Smooth muscle cell (in vitro differentiated cells): ENCODE results near the gene TNFRSF1A. TPM values are rescaled to one million over a fixed set of nuclear protein-coding genes. Genes with fewer than 3 reads are reported as not detected.
"Not testable (repeated sequence)": the region's sequence is repeated elsewhere in the genome, so short reads cannot be mapped to it uniquely, and the experiment has no call there.

Experiments used
- DNase-seq: peaks from one replicate; lab custom pipeline; 2025; ENCODE audit not compliant: unreplicated experiment; lab: John Stamatoyannopoulos, UW
- H2AFZ ChIP-seq: fragments of 200-600 bp; sonication (generic); 2 replicates; pipeline ENCODE4 v1.6.0; 2016; ENCODE audit warnings: antibody characterized with exemption, low read depth, mild to moderate bottlenecking
- H3F3A ChIP-seq: fragments of 200-600 bp; sonication (generic); 2 replicates; pipeline ENCODE4 v1.6.0; 2017; ENCODE audit warnings: antibody characterized with exemption, low read depth
- H3K27ac ChIP-seq: fragments of 200-600 bp; sonication (generic); 2 replicates; pipeline ENCODE4 v1.5.1; 2016; ENCODE audit warnings: low read depth, mild to moderate bottlenecking
- H3K27me3 ChIP-seq: fragments of 200-600 bp; sonication (generic); 2 replicates; pipeline ENCODE4 v1.6.1; 2016; ENCODE audit warnings: low read depth, mild to moderate bottlenecking
- H3K36me3 ChIP-seq: fragments of 200-600 bp; sonication (generic); 2 replicates; pipeline ENCODE4 v1.5.1; 2016; ENCODE audit warnings: low read depth
- H3K4me1 ChIP-seq: fragments of 200-600 bp; sonication (generic); 2 replicates; pipeline ENCODE4 v1.5.1; 2016; ENCODE audit warnings: low read depth
- H3K4me2 ChIP-seq: fragments of 200-600 bp; sonication (generic); 2 replicates; pipeline ENCODE4 v1.6.0; 2016; ENCODE audit warnings: mild to moderate bottlenecking
- H3K4me3 ChIP-seq: fragments of 200-600 bp; sonication (generic); 2 replicates; pipeline ENCODE4 v1.5.1; 2016; ENCODE audit warnings: mild to moderate bottlenecking
- H3K79me2 ChIP-seq: fragments of 200-600 bp; sonication (generic); 2 replicates; pipeline ENCODE4 v1.6.0; 2016; ENCODE audit warnings: low read depth, mild to moderate bottlenecking
- H3K9ac ChIP-seq: fragments of 200-600 bp; sonication (generic); 2 replicates; pipeline ENCODE4 v1.6.0; 2016; ENCODE audit warnings: low read depth
- H3K9me3 ChIP-seq: fragments of 200-600 bp; sonication (generic); replicated peaks from 2 replicates; pipeline ENCODE4 v1.5.1; 2016; ENCODE audit warnings: low read depth
- H4K20me1 ChIP-seq: fragments of 200-600 bp; sonication (generic); 2 replicates; pipeline ENCODE4 v1.6.0; 2016; ENCODE audit warnings: low read depth
- WGBS: methylation state at CpG from one replicate; pipeline ENCODE4 v1.1.7; 2016; ENCODE audit warnings: low lambda C conversion rate; 5-methylcytosine and 5-hydroxymethylcytosine counted together
- polyA plus RNA-seq: library from polyadenylated mRNA; unstranded; fragments of >200 nt; fragmentation: Nextera tagmentation; extraction: Ambion mirVana; gene quantifications from 2 replicates; pipeline ENCODE4 v1.2.1, GENCODE V29; 2016
- total RNA-seq: library from RNA; depleted of rRNA; stranded (reverse); fragments of >200 nt; gene quantifications from 2 replicates; pipeline ENCODE4 v1.2.3, GENCODE V29; 2014
- TF ChIP-seq, protein P1 (sequence below): fragments of 200-600 bp; sonication (generic); IDR thresholded peaks from 2 replicates; pipeline ENCODE4 v1.5.1; 2017; ENCODE audit warnings: borderline replicate concordance, mild to moderate bottlenecking, antibody characterized with exemption; ENCODE audit not compliant: insufficient read depth, poor library complexity, severe bottlenecking

The TNFRSF1A gene
- total and polyA plus RNA-seq, 2 experiments from 2014 or later: 110 to 144 TPM

DNA sequence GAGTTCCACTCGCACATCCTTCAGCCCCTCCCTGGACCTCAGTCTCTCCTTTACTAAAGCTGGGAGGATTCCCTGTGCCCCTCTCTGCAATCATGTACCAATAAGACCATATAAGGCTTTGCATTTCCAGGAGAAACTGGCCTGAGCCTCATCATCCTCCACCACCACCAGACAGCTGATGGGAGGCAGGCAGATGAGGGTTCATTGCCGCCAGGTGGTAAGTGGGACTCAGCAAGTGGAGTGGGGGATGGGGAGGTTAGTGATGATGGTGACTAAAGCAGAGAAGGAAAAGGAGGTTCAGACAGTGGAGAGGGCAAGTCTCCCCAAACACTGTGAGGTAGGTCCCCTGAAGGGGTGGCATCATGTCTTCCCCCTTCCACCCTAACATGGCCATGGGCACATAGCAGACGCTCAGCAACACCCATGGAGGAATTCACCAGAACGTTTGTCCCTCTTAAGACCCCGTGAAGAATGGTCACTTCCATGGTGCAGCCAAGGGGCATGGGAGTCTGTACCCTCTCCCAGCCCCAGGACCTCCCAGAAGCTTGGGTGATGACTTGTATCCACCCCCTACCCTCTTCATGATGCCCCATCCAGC is 4.5 kb upstream of the TNFRSF1A start:
- Histone ChIP-seq H3K36me3 (no peaks in the 10 kb centered on the region), H3K4me1 (peaks cover 17% of the 10 kb centered on the region), H3K9ac (no peak overlapping the region), H3K79me2 (peaks cover 10% of the 10 kb centered on the region), H3K9me3 (no peaks in the 10 kb centered on the region), H4K20me1 (no peaks in the 10 kb centered on the region), H3K4me2 (peak overlapping the region; percentile 8), H2AFZ (no peak overlapping the region), H3K27ac (peak overlapping the region; percentile 46), H3F3A (peaks cover 15% of the 10 kb centered on the region), H3K4me3 (no peak overlapping the region), H3K27me3 (no peaks in the 10 kb centered on the region)
- no peak for DNase-seq
- TF ChIP-seq, protein P1, sequence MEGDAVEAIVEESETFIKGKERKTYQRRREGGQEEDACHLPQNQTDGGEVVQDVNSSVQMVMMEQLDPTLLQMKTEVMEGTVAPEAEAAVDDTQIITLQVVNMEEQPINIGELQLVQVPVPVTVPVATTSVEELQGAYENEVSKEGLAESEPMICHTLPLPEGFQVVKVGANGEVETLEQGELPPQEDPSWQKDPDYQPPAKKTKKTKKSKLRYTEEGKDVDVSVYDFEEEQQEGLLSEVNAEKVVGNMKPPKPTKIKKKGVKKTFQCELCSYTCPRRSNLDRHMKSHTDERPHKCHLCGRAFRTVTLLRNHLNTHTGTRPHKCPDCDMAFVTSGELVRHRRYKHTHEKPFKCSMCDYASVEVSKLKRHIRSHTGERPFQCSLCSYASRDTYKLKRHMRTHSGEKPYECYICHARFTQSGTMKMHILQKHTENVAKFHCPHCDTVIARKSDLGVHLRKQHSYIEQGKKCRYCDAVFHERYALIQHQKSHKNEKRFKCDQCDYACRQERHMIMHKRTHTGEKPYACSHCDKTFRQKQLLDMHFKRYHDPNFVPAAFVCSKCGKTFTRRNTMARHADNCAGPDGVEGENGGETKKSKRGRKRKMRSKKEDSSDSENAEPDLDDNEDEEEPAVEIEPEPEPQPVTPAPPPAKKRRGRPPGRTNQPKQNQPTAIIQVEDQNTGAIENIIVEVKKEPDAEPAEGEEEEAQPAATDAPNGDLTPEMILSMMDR: no peak
- 95% methylated on average over 5 of the region's 5 CpGs for WGBS

DNA sequence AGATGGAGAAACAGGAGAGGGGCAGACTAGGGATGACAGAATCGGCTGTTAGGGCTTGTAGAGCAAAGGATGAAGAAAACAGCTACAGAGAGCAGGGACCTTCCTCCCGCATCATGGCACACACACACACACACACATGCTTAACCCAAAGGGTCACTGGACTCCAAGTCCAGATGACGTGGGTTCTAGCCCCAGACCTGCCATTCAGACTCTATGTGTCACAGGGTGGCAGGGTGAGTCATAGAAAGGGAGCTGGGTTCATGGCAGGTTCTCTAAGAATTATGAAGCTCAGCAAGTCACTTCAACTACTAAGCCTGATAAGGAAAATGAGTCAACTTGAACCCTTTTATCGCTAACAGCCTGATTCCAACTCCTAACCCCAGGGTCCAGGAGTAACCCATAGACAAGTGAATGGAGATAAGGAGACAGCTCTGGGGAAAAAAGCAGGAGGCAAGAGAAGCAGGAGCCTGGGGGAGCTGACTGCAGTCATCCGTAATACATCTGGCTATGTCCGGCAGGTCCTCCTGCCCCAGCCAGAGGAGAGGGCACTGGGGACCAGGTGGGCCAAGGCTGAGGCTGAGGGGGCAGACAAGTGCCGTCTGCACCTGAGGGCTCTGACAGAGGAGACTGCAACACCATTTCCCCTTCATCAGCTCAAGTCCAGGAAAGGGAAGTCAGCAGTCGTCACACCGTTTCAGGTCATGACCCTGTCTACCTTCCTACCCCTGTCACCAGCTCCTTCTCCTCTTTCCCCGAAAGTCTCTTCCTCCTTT is 3.6 kb upstream of the TNFRSF1A start:
- Histone ChIP-seq H3K27me3 (no peaks in the 10 kb centered on the region), H3F3A (peaks cover 15% of the 10 kb centered on the region), H3K9ac (no peak overlapping the region), H3K79me2 (peaks cover 18% of the 10 kb centered on the region), H3K9me3 (no peaks in the 10 kb centered on the region), H2AFZ (no peak overlapping the region), H3K27ac (peak overlapping the region; percentile 66), H3K4me2 (peak overlapping the region; percentile 8), H3K4me3 (no peak overlapping the region), H4K20me1 (no peaks in the 10 kb centered on the region), H3K36me3 (no peaks in the 10 kb centered on the region), H3K4me1 (peaks cover 17% of the 10 kb centered on the region)
- TF ChIP-seq, protein P1: no peak
- no peak for DNase-seq
- WGBS: 48% methylated on average over 10 of the region's 10 CpGs

DNA sequence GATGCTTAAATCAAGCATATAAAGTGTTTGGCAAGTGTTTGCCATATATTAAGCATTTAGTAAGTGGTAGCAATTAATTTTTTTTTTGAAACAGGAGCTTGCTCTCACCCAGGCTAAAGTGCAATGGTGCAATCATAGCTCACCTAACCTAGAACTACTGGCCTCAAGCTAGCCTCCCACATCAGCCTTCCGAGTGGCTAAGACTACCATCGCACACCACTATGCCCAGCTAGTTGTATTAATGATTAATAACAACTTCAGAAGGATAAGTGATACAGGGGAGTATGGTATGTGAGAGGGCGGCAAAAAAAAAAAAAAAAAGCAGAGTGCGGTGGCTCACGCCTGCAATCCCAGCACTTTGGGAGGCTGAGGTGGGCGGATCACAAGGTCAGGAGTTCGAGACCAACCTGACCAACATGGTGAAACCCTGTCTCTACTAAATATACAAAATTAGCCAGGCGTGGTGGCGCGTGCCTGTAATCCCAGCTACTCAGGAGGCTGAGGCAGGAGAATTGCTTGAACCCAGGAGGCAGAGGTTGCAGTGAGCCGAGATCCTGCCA is 2.3 kb upstream of the TNFRSF1A start:
- 98% methylated on average over 11 of the region's 11 CpGs for WGBS

DNA sequence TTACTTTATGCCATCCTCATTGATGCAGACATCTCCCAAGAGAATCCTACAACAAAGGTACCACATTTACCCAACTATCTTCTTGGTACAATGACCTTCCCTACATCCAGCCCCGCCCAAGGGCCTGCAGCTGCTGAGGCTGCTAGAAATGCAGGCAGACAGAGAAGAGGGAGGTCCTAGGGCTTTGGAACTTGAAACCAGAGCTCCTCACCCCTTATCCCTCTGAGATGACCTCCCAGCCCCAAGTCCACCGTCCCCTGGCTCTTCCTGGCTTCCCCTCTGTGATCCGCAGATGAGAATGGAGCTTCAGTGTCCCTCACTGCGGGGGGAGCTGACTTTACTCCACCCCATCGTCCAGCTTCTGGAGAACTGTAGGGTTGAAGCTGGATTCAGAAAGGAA is 1.6 kb upstream of the TNFRSF1A start:
- no peak for DNase-seq
- peaks cover 17% of the 10 kb centered on the region for H3K4me1 ChIP-seq
- no peaks in the 10 kb centered on the region for H3K36me3 ChIP-seq
- H3K4me2 ChIP-seq: no peak overlapping the region
- WGBS: 52% methylated on average over 5 of the region's 5 CpGs
- peak overlapping the region; percentile 98 for H3K27ac ChIP-seq
- TF ChIP-seq, protein P1: no peak
- peaks cover 38% of the 10 kb centered on the region for H3K79me2 ChIP-seq
- H4K20me1 ChIP-seq: peaks cover 20% of the 10 kb centered on the region
- no peak overlapping the region for H3K4me3 ChIP-seq
- H3K27me3 ChIP-seq: no peaks in the 10 kb centered on the region
- H3F3A ChIP-seq: peaks cover 21% of the 10 kb centered on the region
- H2AFZ ChIP-seq: peak overlapping the region; percentile 70
- H3K9ac ChIP-seq: no peak overlapping the region
- H3K9me3 ChIP-seq: no peaks in the 10 kb centered on the region

More for the DNA sequence above, 2.3 kb upstream of the TNFRSF1A start:
- peaks cover 21% of the 10 kb centered on the region for H3F3A ChIP-seq
- peaks cover 13% of the 10 kb centered on the region for H4K20me1 ChIP-seq
- not testable (repeated sequence) for DNase-seq, H3K36me3 ChIP-seq, H3K4me3 ChIP-seq, H3K27me3 ChIP-seq, H2AFZ ChIP-seq, H3K9me3 ChIP-seq, H3K9ac ChIP-seq, H3K4me2 ChIP-seq
- H3K27ac ChIP-seq: peak overlapping the region; percentile 98
- H3K79me2 ChIP-seq: peaks cover 31% of the 10 kb centered on the region
- peaks cover 17% of the 10 kb centered on the region for H3K4me1 ChIP-seq
